SH-SY5Y (cell line): ENCODE measurements around the gene IGF2BP2.

ENCODE experiments used
- GATA2 ChIP-seq: IDR thresholded peaks from 2 replicates; pipeline ENCODE4 v1.6.1; 2011; ENCODE audit warnings: mild to moderate bottlenecking, low read depth, low read length
- GATA3 ChIP-seq: IDR thresholded peaks from 2 replicates; pipeline ENCODE4 v1.6.1; 2011; ENCODE audit warnings: low read depth, mild to moderate bottlenecking, low read length, moderate library complexity

Gene IGF2BP2

GRCh38 chr3:185824051-185825005, 514 bp downstream of the IGF2BP2 start:
- TF ChIP-seq GATA3 (no peak), GATA2 (no peak)

- no peak for TF ChIP-seq GATA3
- no peak for TF ChIP-seq GATA2
Measured at GRCh38 chr3:185823078-185824044, 1.5 kb downstream of the IGF2BP2 start.

- TF ChIP-seq GATA3 (no peak), GATA2 (no peak)
Measured at GRCh38 chr3:185822221-185823000, 2.4 kb downstream of the IGF2BP2 start.

- TF ChIP-seq GATA2 (no peak), GATA3 (no peak)
Measured at GRCh38 chr3:185820973-185821758, 3.7 kb downstream of the IGF2BP2 start.

GRCh38 chr3:185818267-185818875, 6.5 kb downstream of the IGF2BP2 start:
- TF ChIP-seq GATA3 (no peak), GATA2 (no peak)

DNA sequence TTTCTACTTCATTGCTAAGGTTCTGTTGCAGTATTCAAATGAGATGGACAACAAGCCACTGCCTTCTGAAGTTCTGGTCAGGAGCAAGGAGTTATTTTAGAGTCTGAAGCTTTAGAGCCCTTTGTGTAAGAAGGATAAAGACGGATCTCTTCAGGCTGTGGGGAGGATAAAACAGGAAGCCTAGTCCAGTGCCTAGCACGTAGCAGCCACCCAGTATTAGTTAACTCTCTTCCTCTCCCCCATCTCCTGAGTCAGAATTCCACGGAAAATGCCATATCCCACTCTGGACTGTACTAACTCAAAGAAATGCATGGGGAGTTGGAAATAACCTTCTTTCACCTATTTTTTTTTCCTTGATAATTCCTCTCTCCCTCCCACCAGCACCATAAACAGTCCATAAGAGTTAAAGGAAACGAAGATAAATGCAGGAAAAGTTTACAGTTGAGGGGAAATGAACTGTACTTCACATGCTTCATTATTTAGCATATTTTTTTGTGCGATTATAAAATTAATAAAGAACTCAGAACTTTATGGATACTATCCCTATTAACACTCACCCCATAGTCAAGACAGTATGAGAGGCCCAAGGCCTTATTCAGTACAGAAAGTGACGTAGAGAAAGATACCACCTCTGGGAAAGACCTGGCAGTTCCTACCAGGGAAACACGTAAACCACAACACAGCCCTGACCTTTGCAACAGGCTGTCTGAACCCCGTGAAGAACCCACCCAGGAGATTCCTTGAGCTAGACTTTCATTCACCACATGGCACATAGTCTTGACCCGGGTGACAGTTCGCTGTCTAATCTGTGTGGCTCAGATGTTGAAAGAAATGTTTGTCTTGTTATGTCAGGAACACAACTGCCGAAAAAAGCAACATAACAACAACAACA, 9.2 kb downstream of the IGF2BP2 start:
- TF ChIP-seq GATA2 = no peak
- no peak for TF ChIP-seq GATA3

DNA sequence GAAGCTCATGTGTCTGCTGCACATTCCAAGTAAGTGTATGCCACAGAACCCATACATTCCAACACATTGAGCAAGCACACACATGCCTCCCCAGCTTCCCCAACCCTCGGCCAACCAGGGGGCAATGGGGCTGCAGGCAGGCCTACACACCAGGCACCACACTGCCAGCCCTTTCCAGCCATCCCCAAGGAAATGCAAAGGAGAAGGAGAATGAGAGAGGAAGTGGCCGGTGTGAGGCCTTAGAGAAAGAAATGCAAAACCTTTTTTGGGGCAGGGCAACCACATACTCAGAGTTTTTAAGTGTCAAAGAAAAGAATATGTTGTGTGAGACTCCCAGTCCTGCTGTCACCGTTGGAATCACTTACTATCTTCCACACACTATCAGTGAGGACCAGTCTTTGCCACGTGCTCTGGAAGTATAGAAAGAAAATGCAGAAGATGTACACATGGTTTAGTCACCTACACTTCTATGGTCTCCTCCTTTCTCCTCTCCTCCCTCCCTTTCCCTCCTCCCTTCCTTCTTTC, 11.1 kb downstream of the IGF2BP2 start:
- TF ChIP-seq GATA3 = no peak

- no peak for TF ChIP-seq GATA3
- TF ChIP-seq GATA2 = no peak
Measured at GRCh38 chr3:185813205-185813604, 11.6 kb downstream of the IGF2BP2 start.

DNA sequence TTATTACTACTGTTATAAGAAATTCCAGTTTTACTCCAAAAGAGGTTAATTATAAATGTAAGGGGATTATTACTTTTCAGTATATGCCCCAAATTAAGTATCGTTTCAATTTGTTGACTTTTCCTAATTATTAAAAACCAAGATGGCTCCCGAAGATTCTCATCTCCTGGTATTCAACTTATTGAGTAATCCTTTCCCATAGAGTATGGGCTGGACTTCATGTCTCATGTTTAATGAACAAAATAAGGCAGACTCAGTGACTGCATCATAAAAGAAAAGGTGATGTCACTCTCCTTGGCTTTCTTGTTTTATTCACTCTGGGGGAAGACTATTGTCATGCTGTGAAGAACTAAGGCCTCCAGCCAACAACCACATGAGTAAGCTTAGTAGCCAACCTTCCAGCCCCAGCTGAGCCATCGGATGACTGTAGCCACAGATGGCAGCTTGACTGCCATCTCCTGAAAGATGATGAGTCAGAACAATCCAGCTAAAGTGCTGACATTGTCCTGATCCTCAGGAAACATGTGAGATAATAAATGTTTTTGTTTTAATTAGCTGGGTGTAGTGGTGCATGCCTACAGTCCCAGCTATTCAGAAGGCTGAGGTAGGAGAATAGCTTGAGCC, 17.3 kb downstream of the IGF2BP2 start:
- TF ChIP-seq GATA3 = no peak
- TF ChIP-seq GATA2 = no peak

DNA sequence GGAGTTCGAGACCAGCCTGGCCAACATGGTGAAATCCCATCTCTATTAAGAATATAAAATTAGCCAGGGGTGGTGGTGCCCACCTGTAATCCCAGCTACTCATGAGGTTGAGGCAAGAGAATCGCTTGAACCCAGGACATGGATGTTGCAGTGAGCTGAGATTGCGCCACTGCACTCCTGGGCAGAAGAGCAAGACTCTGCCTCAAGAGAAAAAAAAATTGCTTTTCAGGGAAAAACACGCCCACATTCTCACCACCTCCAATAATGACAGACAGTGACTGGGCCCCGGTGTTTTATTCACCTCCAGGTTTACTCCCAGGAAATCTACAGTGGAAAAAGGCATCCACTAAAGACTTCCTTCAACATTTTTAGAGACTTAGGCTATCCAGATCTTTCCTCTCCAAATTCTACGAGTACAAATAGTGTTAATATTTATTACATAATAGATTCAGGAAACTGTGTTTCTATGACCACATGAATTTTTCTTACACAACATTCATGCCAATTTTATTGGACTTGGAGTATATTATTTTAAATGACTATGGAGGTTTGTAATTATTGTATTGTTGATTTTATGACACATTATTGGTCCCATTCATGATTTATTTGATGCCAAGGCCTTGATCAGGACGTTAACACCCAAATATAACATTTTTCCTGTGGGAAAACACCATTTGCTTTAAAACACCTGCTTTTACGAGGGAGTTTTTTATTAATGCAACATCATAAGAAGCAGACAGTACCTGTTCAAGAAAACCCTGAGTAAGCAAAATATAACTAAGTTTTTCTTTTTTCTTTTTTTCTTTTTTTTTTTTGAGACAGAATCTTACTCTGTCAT, 26.6 kb downstream of the IGF2BP2 start:
- TF ChIP-seq GATA2 (no peak), GATA3 (no peak)

GRCh38 chr3:185797108-185797881, 27.5 kb downstream of the IGF2BP2 start:
- TF ChIP-seq GATA3 (no peak), GATA2 (no peak)
